HepG2 (cell line): ENCODE data around the gene ZNF684. TPM values are rescaled to one million over a fixed set of nuclear protein-coding genes. Genes with fewer than 3 reads are reported as not detected.
"Not testable (repeated sequence)": the region's sequence is repeated elsewhere in the genome, so short reads cannot be mapped to it uniquely, and the experiment has no call there.

ENCODE experiments used
- ATAC-seq: fragments of 200-7000 bp; cut with Tn5 transposase; 3 replicates; pipeline ENCODE4 v1.9.1; 2020; ENCODE audit warnings: mild to moderate bottlenecking, moderate library complexity
- BruUV-seq: library from RNA; stranded (reverse); fragments of 400-500 nt; replicated peaks from 2 replicates; lab custom pipeline; 2021; lab: Mats Ljungman, UMichigan
- CTCF ChIA-PET: fragments of 300-600 bp; formaldehyde crosslinking; extraction: SDS; loops from one replicate; lab custom pipeline; 2021; ENCODE audit warnings: low total read pairs, inconsistent platforms, low intra/inter-chr PET ratio; lab: Yijun Ruan, JAX
- POLR2A ChIA-PET: fragments of 350-600 bp; sonication (Branson Sonifier 250); formaldehyde crosslinking; loops from one replicate; lab custom pipeline; 2020; ENCODE audit warnings: antibody characterized with exemption, inconsistent platforms; lab: Yijun Ruan, JAX
- DNase-seq: peaks from one replicate; pipeline ENCODE4 v3.0.0-alpha.2; 2015; ENCODE audit warnings: low spot score
- FAIRE-seq: peaks from 3 replicates; lab custom pipeline; 2011; peaks lifted over from hg19 to GRCh38; lab: Jason Lieb, UNC
- H2AFZ ChIP-seq: one replicate; pipeline ENCODE4 v1.6.1; 2011; ENCODE audit warnings: low read length, inconsistent platforms
- H3K27ac ChIP-seq: fragments of 300-600 bp; 3 replicates; pipeline ENCODE4 v1.8.0; 2011; ENCODE audit warnings: mixed run types, mild to moderate bottlenecking, mixed read lengths, low read length, inconsistent platforms; ENCODE audit not compliant: insufficient read depth; ENCODE audit errors: extremely low read length
- H3K27me3 ChIP-seq, 2 experiments: fragments of 200-600 bp in 1 of 2; 2 replicates in 1 of 2; 3 replicates in 1 of 2; pipeline versions ENCODE4 v1.6.0 to v1.8.0; 2011; ENCODE audit warnings: low read length in 2 of 2, mild to moderate bottlenecking in 2 of 2, moderate library complexity in 2 of 2, inconsistent platforms in 1 of 2; ENCODE audit not compliant: insufficient read depth in 2 of 2, control insufficient read depth in 1 of 2
- H3K36me3 ChIP-seq, 2 experiments: fragments of 200-600 bp in 1 of 2; replicated peaks in 1 of 2; 2 replicates in 1 of 2; 3 replicates in 1 of 2; pipeline versions ENCODE4 v1.5.1 to v1.8.0; 2011; ENCODE audit warnings: low read length in 2 of 2, inconsistent platforms in 1 of 2; ENCODE audit not compliant: insufficient read depth in 2 of 2, control insufficient read depth in 1 of 2
- H3K4me1 ChIP-seq: 2 replicates; pipeline ENCODE4 v1.5.1; 2012; ENCODE audit warnings: low read length, inconsistent platforms; ENCODE audit not compliant: insufficient read depth
- H3K4me2 ChIP-seq: 2 replicates; pipeline ENCODE4 v1.6.0; 2011; ENCODE audit warnings: low read depth, low read length, inconsistent platforms
- H3K4me3 ChIP-seq, 3 experiments: fragments of 200-600 bp in 1 of 3; sonication (generic), shearing (Covaris generic) in 1 of 3; replicated peaks in 1 of 3; 2 replicates each; pipeline ENCODE4 v1.5.1; 2011 to 2016; ENCODE audit warnings: low read length in 3 of 3, inconsistent platforms in 2 of 3, low read depth in 2 of 3, mild to moderate bottlenecking in 2 of 3, control low read depth in 1 of 3, mixed read lengths in 1 of 3; ENCODE audit not compliant: insufficient read depth in 1 of 3
- H3K79me2 ChIP-seq: one replicate; pipeline ENCODE4 v1.6.1; 2011; ENCODE audit warnings: low read length, inconsistent platforms; ENCODE audit not compliant: insufficient read depth
- H3K9ac ChIP-seq: 2 replicates; pipeline ENCODE4 v1.6.0; 2011; ENCODE audit warnings: mild to moderate bottlenecking, low read depth, low read length, inconsistent platforms; ENCODE audit not compliant: insufficient read depth
- H3K9me3 ChIP-seq: 2 replicates; pipeline ENCODE4 v1.5.1; 2012; ENCODE audit warnings: mild to moderate bottlenecking, low read length
- H4K20me1 ChIP-seq: 2 replicates; pipeline ENCODE4 v1.6.0; 2011; ENCODE audit warnings: inconsistent platforms, mild to moderate bottlenecking, low read length, moderate library complexity; ENCODE audit not compliant: insufficient read depth
- NFYC ChIP-seq: IDR thresholded peaks from 2 replicates; pipeline ENCODE4 v1.6.1; 2016; ENCODE audit warnings: missing genetic modification reagents, missing compliant biosample characterization
- SMYD3 ChIP-seq: sonication (generic); formaldehyde crosslinking; IDR thresholded peaks from 2 replicates; pipeline ENCODE4 v1.8.1; 2023; ENCODE audit warnings: mild to moderate bottlenecking, missing genetic modification reagents
- SNAI1 ChIP-seq: sonication (generic); formaldehyde crosslinking; IDR thresholded peaks from 2 replicates; pipeline ENCODE4 v1.5.0; 2020; ENCODE audit warnings: mild to moderate bottlenecking, missing genetic modification reagents, borderline replicate concordance
- ZBTB7B ChIP-seq: sonication (generic); formaldehyde crosslinking; IDR thresholded peaks from 2 replicates; pipeline ENCODE4 v1.4.0; 2020; ENCODE audit warnings: missing genetic modification reagents
- ZNF788 ChIP-seq: sonication (generic); formaldehyde crosslinking; IDR thresholded peaks from 2 replicates; pipeline ENCODE4 v1.5.0; 2020; ENCODE audit warnings: mild to moderate bottlenecking, missing genetic modification reagents, borderline replicate concordance
- WGBS: methylation state at CpG from one replicate; pipeline ENCODE4 v1.1.6; 2017; ENCODE audit warnings: low lambda C conversion rate; 5-methylcytosine and 5-hydroxymethylcytosine counted together
- in situ Hi-C: cut with HindIII; loops from 2 replicates; pipeline ENCODE4 v1.10.0; 2017; ENCODE audit warnings: low pct_unique_long_range_greater_than_20kb; ENCODE audit not compliant: extremely low pct_ligation_motif_present
- intact Hi-C: fragments of 100-400 bp; cut with micrococcal nuclease; formaldehyde crosslinking; loops from one replicate; pipeline ENCODE4 v1.10.0; 2022; ENCODE audit not compliant: unreplicated experiment
- polyA plus RNA-seq, 8 experiments: library from polyadenylated mRNA; depleted of rRNA in 3 of 8; stranded (reverse) in 7 of 8; unstranded in 1 of 8; fragments of >200 nt; fragmentation: Illumina TruSeq in 4 of 8; extraction: Trizol in 4 of 8; gene quantifications; 2 replicates each; pipeline versions ENCODE4 v1.2.1 to v1.2.3, GENCODE V29; 2011 to 2016; ENCODE audit warnings: low read depth in 4 of 8, missing spikeins in 1 of 8, mixed read lengths in 1 of 8; ENCODE audit not compliant: insufficient read depth in 1 of 8
- total RNA-seq, 5 experiments: library from RNA; depleted of rRNA; stranded (reverse); fragments of >200 nt; fragmentation: Illumina TruSeq; extraction: Trizol; gene quantifications; 2 replicates each; pipeline ENCODE4 v1.2.3, GENCODE V29; 2016; ENCODE audit warnings: low read depth in 1 of 5
- TF ChIP-seq, protein P1 (sequence below): sonication (generic); formaldehyde crosslinking; IDR thresholded peaks from 2 replicates; pipeline ENCODE4 v1.4.0; 2020; ENCODE audit warnings: missing genetic modification reagents, low read depth, mild to moderate bottlenecking, borderline replicate concordance

The ZNF684 gene
- total and polyA plus RNA-seq, 2 of the 13 experiments (the other 11 are each of a cell fraction or from before 2014, with no cell fraction given) = 6.5 to 15.2 TPM

DNA sequence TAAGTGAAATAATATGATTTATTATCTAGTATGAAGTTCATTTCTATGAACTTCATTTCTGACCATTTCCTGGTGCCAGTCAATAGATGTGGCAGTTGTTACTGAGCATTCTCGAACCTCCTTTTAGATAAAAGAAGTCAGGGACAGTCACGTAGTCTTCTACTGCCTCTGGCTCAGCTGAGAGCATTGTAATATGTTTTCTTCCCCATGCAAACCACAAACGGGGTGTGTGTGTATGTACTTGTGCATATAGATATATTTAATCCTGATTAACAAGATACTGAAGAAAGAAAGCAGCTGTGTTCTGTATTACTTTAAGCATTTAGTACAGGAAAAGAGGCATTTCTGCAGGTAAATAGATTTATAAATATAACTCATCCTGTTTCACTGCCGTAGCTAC lies 21.6 kb downstream of the ZNF684 start:
- Histone ChIP-seq H3K27ac (no peak overlapping the region), H3K4me2 (no peak overlapping the region), H3K9me3 (no peaks in the 10 kb centered on the region), H3K9ac (no peak overlapping the region), H3K27me3 (no peaks in the 10 kb centered on the region), H3K79me2 (no peaks in the 10 kb centered on the region), H3K4me1 (no peaks in the 10 kb centered on the region), H3K4me3 (no peak overlapping the region), H3K36me3 (no peaks in the 10 kb centered on the region), H2AFZ (no peak overlapping the region), H4K20me1 (no peaks in the 10 kb centered on the region)
- CTCF ChIA-PET = no interaction called here
- no peak for ATAC-seq
- POLR2A ChIA-PET = no interaction called here
- in situ Hi-C loops (no loop called here), intact Hi-C loops (no loop called here)
- no peak for FAIRE-seq
- WGBS = 34% methylated on average over 4 of the region's 4 CpGs
- BruUV-seq = no TSS peak
- no peak for TF ChIP-seq ZNF788 (CRISPR knock-in tag)
- TF ChIP-seq NFYC (CRISPR knock-in tag) = no peak
- TF ChIP-seq SNAI1 = no peak
- TF ChIP-seq ZBTB7B (CRISPR knock-in tag) = no peak
- TF ChIP-seq, protein P1, sequence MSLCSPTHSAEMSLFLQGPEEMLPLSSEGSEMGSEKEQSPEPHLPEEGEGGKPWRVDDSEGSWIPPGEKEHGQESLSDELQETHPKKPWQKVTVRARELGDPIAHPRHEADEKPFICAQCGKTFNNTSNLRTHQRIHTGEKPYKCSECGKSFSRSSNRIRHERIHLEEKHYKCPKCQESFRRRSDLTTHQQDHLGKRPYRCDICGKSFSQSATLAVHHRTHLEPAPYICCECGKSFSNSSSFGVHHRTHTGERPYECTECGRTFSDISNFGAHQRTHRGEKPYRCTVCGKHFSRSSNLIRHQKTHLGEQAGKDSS (CRISPR knock-in tag) = no peak
- no peak for TF ChIP-seq SMYD3 (CRISPR knock-in tag)
- no peak for DNase-seq

- H4K20me1 ChIP-seq, intact Hi-C loops, H3K4me2 ChIP-seq, ATAC-seq, in situ Hi-C loops, H3K9ac ChIP-seq, H3K4me3 ChIP-seq, H3K4me1 ChIP-seq, H3K36me3 ChIP-seq, H3K27ac ChIP-seq, DNase-seq, H2AFZ ChIP-seq, POLR2A ChIA-PET, H3K9me3 ChIP-seq, H3K79me2 ChIP-seq, FAIRE-seq, H3K27me3 ChIP-seq, BruUV-seq, CTCF ChIA-PET: not testable (repeated sequence)
- WGBS = 39% methylated on average over 5 of the region's 7 CpGs
These were observed 23.4 kb downstream of the ZNF684 start for GRCh38 chr1:40554807-40555206.
